Natural killer cell (primary cell): Measurements from ENCODE around the gene CACNA2D3. TPM values are rescaled to one million over a fixed set of nuclear protein-coding genes. Genes with fewer than 3 reads are reported as not detected.

ENCODE experiments used
- ATAC-seq, 3 donors: fragments of 150-1000 bp in 2 of 3; fragments of 200-7000 bp in 1 of 3; cut with Tn5 transposase; 1 replicate in 1 of 3; 2 replicates in 2 of 3; pipeline ENCODE4 v1.10.0; 2021; ENCODE audit warnings: mild to moderate bottlenecking in 2 of 3, moderate library complexity in 2 of 3
- DNase-seq, 2 donors: peaks; one replicate each; pipeline versions ENCODE4 v3.0.0 to v3.0.0-alpha.2; 2013 to 2021; ENCODE audit warnings: mixed read lengths in 1 of 2
- H3K27ac ChIP-seq: one replicate; pipeline ENCODE4 v1.5.1; 2013; ENCODE audit warnings: mild to moderate bottlenecking, low read length
- H3K27me3 ChIP-seq: one replicate; pipeline ENCODE4 v1.6.1; 2013; ENCODE audit warnings: low read length; ENCODE audit not compliant: control insufficient read depth, insufficient read depth
- H3K36me3 ChIP-seq: one replicate; pipeline ENCODE4 v1.6.1; 2013; ENCODE audit warnings: low read length; ENCODE audit not compliant: control insufficient read depth, insufficient read depth
- H3K4me1 ChIP-seq: one replicate; pipeline ENCODE4 v1.6.1; 2013; ENCODE audit warnings: low read length; ENCODE audit not compliant: control insufficient read depth, insufficient read depth
- H3K4me3 ChIP-seq: one replicate; pipeline ENCODE4 v1.5.1; 2013; ENCODE audit warnings: low read length
- H3K9me3 ChIP-seq: one replicate; pipeline ENCODE4 v1.6.1; 2013; ENCODE audit warnings: low read length; ENCODE audit not compliant: control insufficient read depth, insufficient read depth
- H3K27ac Mint-ChIP-seq, 2 donors: one replicate each; pipeline ENCODE4 v1.8.0; 2022; ENCODE audit warnings: mild to moderate bottlenecking in 2 of 2, mixed read lengths in 2 of 2, moderate library complexity in 1 of 2
- H3K27me3 Mint-ChIP-seq, 2 donors: one replicate each; pipeline ENCODE4 v1.8.0; 2022; ENCODE audit warnings: low read depth in 2 of 2, mixed read lengths in 2 of 2
- H3K36me3 Mint-ChIP-seq: one replicate; pipeline ENCODE4 v1.8.0; 2022; ENCODE audit warnings: mixed read lengths
- H3K4me1 Mint-ChIP-seq, 2 donors: one replicate each; pipeline ENCODE4 v1.8.0; 2022; ENCODE audit warnings: mixed read lengths in 2 of 2
- H3K4me3 Mint-ChIP-seq: one replicate; pipeline ENCODE4 v1.8.0; 2022; ENCODE audit warnings: mild to moderate bottlenecking, moderate library complexity, mixed read lengths
- H3K9me3 Mint-ChIP-seq, 2 donors: one replicate each; pipeline ENCODE4 v1.8.0; 2022; ENCODE audit warnings: mixed read lengths in 2 of 2
- WGBS: methylation state at CpG from one replicate; pipeline ENCODE4 v1.1.7; 2013; ENCODE audit warnings: missing lambda C conversion rate; ENCODE audit not compliant: insufficient coverage; 5-methylcytosine and 5-hydroxymethylcytosine counted together
- intact Hi-C: fragments of 100-400 bp; cut with micrococcal nuclease; formaldehyde crosslinking; loops from one replicate; pipeline ENCODE4 v1.14.2; 2022
- total RNA-seq, 4 donors: library from RNA; stranded (reverse); fragments of 120-200 nt in 1 of 4; gene quantifications; one replicate each; pipeline versions ENCODE4 v1.2.3 to v1.2.4, GENCODE V29; 2013 to 2022
- TF ChIP-seq, protein P1 (sequence below): fragments of 200-600 bp; IDR thresholded peaks from one replicate; pipeline ENCODE4 v1.8.0; 2022; ENCODE audit warnings: antibody characterized with exemption

Gene CACNA2D3
- total RNA-seq, 3 donors from 2014 or later (not counting 1 experiment from before 2014, with no cell fraction given): 0.49 TPM; not detected in 2

- ATAC-seq (no peak), DNase-seq (no peak)
- Histone ChIP-seq H3K27me3 (no peaks in the 10 kb centered on the region), H3K9me3 (no peaks in the 10 kb centered on the region), H3K36me3 (no peaks in the 10 kb centered on the region), H3K4me3 (no peak overlapping the region), H3K27ac (no peak overlapping the region), H3K4me1 (no peaks in the 10 kb centered on the region)
- no peaks in the 10 kb centered on the region for H3K4me1 Mint-ChIP-seq
- no peak overlapping the region for H3K27ac Mint-ChIP-seq
- intact Hi-C loops: no loop called here
- no peaks in the 10 kb centered on the region for H3K9me3 Mint-ChIP-seq
- no peaks in the 10 kb centered on the region for H3K27me3 Mint-ChIP-seq
- no peaks in the 10 kb centered on the region for H3K36me3 Mint-ChIP-seq
- TF ChIP-seq, protein P1, sequence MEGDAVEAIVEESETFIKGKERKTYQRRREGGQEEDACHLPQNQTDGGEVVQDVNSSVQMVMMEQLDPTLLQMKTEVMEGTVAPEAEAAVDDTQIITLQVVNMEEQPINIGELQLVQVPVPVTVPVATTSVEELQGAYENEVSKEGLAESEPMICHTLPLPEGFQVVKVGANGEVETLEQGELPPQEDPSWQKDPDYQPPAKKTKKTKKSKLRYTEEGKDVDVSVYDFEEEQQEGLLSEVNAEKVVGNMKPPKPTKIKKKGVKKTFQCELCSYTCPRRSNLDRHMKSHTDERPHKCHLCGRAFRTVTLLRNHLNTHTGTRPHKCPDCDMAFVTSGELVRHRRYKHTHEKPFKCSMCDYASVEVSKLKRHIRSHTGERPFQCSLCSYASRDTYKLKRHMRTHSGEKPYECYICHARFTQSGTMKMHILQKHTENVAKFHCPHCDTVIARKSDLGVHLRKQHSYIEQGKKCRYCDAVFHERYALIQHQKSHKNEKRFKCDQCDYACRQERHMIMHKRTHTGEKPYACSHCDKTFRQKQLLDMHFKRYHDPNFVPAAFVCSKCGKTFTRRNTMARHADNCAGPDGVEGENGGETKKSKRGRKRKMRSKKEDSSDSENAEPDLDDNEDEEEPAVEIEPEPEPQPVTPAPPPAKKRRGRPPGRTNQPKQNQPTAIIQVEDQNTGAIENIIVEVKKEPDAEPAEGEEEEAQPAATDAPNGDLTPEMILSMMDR: no peak
- no peak overlapping the region for H3K4me3 Mint-ChIP-seq
- WGBS: 82% methylated on average over 4 of the region's 4 CpGs
Observed at GRCh38 chr3:54349231-54349652, 226.9 kb downstream of the CACNA2D3 start.

- H3K27ac Mint-ChIP-seq: no peak overlapping the region
- DNase-seq: no peak
- Histone ChIP-seq H3K27ac (no peak overlapping the region), H3K36me3 (no peaks in the 10 kb centered on the region), H3K4me1 (no peaks in the 10 kb centered on the region), H3K4me3 (no peak overlapping the region), H3K9me3 (no peaks in the 10 kb centered on the region), H3K27me3 (no peaks in the 10 kb centered on the region)
- no peaks in the 10 kb centered on the region for H3K9me3 Mint-ChIP-seq
- WGBS: 85% methylated on average over 4 of the region's 4 CpGs
- H3K27me3 Mint-ChIP-seq: no peaks in the 10 kb centered on the region
- no peak overlapping the region for H3K4me3 Mint-ChIP-seq
- no peaks in the 10 kb centered on the region for H3K36me3 Mint-ChIP-seq
- ATAC-seq: no peak
- intact Hi-C loops: no loop called here
- TF ChIP-seq, protein P1: no peak
- H3K4me1 Mint-ChIP-seq: no peaks in the 10 kb centered on the region
Observed at GRCh38 chr3:54349691-54350090, 227.3 kb downstream of the CACNA2D3 start.

- TF ChIP-seq, protein P1: no peak
- intact Hi-C loops: no loop called here
- Histone ChIP-seq H3K27me3 (no peaks in the 10 kb centered on the region), H3K36me3 (no peaks in the 10 kb centered on the region), H3K9me3 (no peaks in the 10 kb centered on the region), H3K4me1 (no peaks in the 10 kb centered on the region), H3K4me3 (no peak overlapping the region), H3K27ac (no peak overlapping the region)
- Mint-ChIP-seq H3K4me3 (no peak overlapping the region), H3K27ac (no peak overlapping the region), H3K9me3 (peaks cover 0 to 3% of the 10 kb centered on the region in 2 donors), H3K4me1 (no peaks in the 10 kb centered on the region), H3K36me3 (no peaks in the 10 kb centered on the region), H3K27me3 (no peaks in the 10 kb centered on the region)
- WGBS: 99% methylated on average over 5 of the region's 5 CpGs
- no peak for ATAC-seq
- no peak for DNase-seq
Observed at GRCh38 chr3:54353546-54353945, 231.2 kb downstream of the CACNA2D3 start.

GRCh38 chr3:54353946-54354345 lies 231.6 kb downstream of the CACNA2D3 start:
- Mint-ChIP-seq H3K36me3 (no peaks in the 10 kb centered on the region), H3K9me3 (peaks cover 0 to 3% of the 10 kb centered on the region in 2 donors), H3K4me3 (no peak overlapping the region), H3K27me3 (no peaks in the 10 kb centered on the region), H3K27ac (no peak overlapping the region), H3K4me1 (no peaks in the 10 kb centered on the region)
- WGBS: 86% methylated on average over 4 of the region's 5 CpGs
- Histone ChIP-seq H3K27ac (no peak overlapping the region), H3K4me1 (no peaks in the 10 kb centered on the region), H3K36me3 (no peaks in the 10 kb centered on the region), H3K4me3 (no peak overlapping the region), H3K27me3 (no peaks in the 10 kb centered on the region), H3K9me3 (no peaks in the 10 kb centered on the region)
- TF ChIP-seq, protein P1: no peak
- intact Hi-C loops: no loop called here
- DNase-seq: no peak
- no peak for ATAC-seq
